DOHH2 (cell line): ENCODE measurements around the gene HORMAD1.
"Not testable (repeated sequence)": the region's sequence is repeated elsewhere in the genome, so short reads cannot be mapped to it uniquely, and the experiment has no call there.

ENCODE experiments used
- H3F3A ChIP-seq: fragments of 200-600 bp; sonication (generic), shearing (Covaris generic); 2 replicates; pipeline ENCODE4 v1.6.0; 2016; ENCODE audit warnings: antibody characterized with exemption, mild to moderate bottlenecking; ENCODE audit not compliant: control insufficient read depth, insufficient read depth
- H3K27ac ChIP-seq: fragments of 200-600 bp; sonication (generic); 2 replicates; pipeline ENCODE4 v1.5.1; 2014; ENCODE audit warnings: low read depth, mild to moderate bottlenecking, low read length, moderate library complexity
- H3K27me3 ChIP-seq: fragments of 200-600 bp; sonication (generic); 2 replicates; pipeline ENCODE4 v1.6.1; 2014; ENCODE audit warnings: mild to moderate bottlenecking, low read length, mixed read lengths; ENCODE audit not compliant: control insufficient read depth
- H3K36me3 ChIP-seq: fragments of 200-600 bp; sonication (generic); 2 replicates; pipeline ENCODE4 v1.6.1; 2014; ENCODE audit warnings: mild to moderate bottlenecking, low read length, moderate library complexity, mixed read lengths; ENCODE audit not compliant: control insufficient read depth
- H3K4me1 ChIP-seq: fragments of 200-600 bp; sonication (generic); 2 replicates; pipeline ENCODE4 v1.6.1; 2014; ENCODE audit warnings: mild to moderate bottlenecking, low read length, mixed read lengths; ENCODE audit not compliant: control insufficient read depth
- H3K4me2 ChIP-seq: fragments of 200-600 bp; sonication (generic); 2 replicates; pipeline ENCODE4 v1.6.0; 2014; ENCODE audit warnings: mild to moderate bottlenecking, low read length, moderate library complexity
- H3K4me3 ChIP-seq: fragments of 200-600 bp; sonication (generic); 2 replicates; pipeline ENCODE4 v1.5.1; 2014; ENCODE audit warnings: mild to moderate bottlenecking, low read length, mixed read lengths
- H3K79me2 ChIP-seq: fragments of 200-600 bp; sonication (generic); 2 replicates; pipeline ENCODE4 v1.6.1; 2014; ENCODE audit warnings: mild to moderate bottlenecking, low read length, mixed read lengths; ENCODE audit not compliant: control insufficient read depth
- H3K9me2 ChIP-seq: fragments of 200-600 bp; sonication (generic); replicated peaks from 2 replicates; pipeline ENCODE4 v1.6.1; 2014; ENCODE audit warnings: mild to moderate bottlenecking, low read length, mixed read lengths; ENCODE audit not compliant: control insufficient read depth
- H3K9me3 ChIP-seq: fragments of 200-600 bp; sonication (generic); 2 replicates; pipeline ENCODE4 v1.6.1; 2014; ENCODE audit warnings: antibody characterized with exemption, low read length, mixed read lengths; ENCODE audit not compliant: control insufficient read depth, insufficient read depth
- H4K20me1 ChIP-seq: fragments of 200-600 bp; sonication (generic); 2 replicates; pipeline ENCODE4 v1.6.0; 2014; ENCODE audit warnings: low read depth, mild to moderate bottlenecking, antibody characterized with exemption, low read length, moderate library complexity; ENCODE audit not compliant: control insufficient read depth, insufficient read depth
- EZH2phosphoT487 ChIP-seq: fragments of 200-600 bp; sonication (generic); IDR thresholded peaks from 2 replicates; pipeline ENCODE4 v1.6.1; 2017; ENCODE audit warnings: borderline replicate concordance, mild to moderate bottlenecking, antibody characterized with exemption, low read length, moderate library complexity, mixed read lengths
- TF ChIP-seq, protein P1 (sequence below): fragments of 200-600 bp; sonication (generic); IDR thresholded peaks from one replicate; pipeline ENCODE4 v1.5.1; 2014; ENCODE audit warnings: antibody characterized with exemption, mild to moderate bottlenecking, low read depth, low read length; ENCODE audit not compliant: poor library complexity, severe bottlenecking

HORMAD1 gene

DNA sequence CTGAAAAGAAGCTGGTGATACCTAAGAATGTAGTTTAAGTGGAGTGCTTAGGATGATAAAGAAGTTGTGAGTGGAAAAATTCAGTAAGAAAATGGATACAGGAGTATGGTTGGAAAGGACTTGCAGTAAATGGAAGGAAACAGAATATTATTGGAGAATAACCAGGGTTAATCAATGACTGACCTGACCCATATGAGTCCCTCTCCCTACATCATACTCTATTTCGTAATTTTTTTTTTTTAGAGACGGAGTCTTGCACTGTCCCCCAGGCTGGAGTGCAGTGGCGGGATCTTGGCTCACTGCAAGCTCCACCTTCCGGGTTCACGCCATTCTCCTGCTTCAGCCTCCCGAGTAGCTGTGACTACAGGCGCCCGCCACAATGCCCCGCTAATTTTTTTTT is 57.9 kb downstream of the HORMAD1 start:
- H3K4me1 ChIP-seq: no peaks in the 10 kb centered on the region

DNA sequence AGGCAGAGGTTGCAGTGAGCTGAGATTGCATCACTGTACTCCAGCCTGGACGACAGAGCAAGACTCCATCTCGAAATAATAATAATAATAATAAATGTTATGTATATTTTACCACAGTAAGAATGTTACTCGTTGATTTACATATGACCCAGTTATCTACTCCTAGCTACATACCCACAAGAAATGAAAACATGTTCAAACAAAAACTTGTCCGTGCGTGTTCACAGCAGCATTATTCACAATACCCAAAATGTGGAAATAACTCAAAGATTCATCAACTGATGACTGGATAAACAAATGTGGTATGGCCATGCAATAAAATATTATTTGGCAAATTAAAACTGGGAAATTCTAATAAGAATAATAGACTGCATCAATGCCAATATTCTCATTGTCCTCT is 59.5 kb downstream of the HORMAD1 start:
- no peaks in the 10 kb centered on the region for H3K79me2 ChIP-seq
- H4K20me1 ChIP-seq: no peaks in the 10 kb centered on the region
- H3K27me3 ChIP-seq: no peaks in the 10 kb centered on the region
- H3K9me3 ChIP-seq: no peaks in the 10 kb centered on the region
- no peak overlapping the region for H3K4me3 ChIP-seq
- no peaks in the 10 kb centered on the region for H3F3A ChIP-seq
- no peaks in the 10 kb centered on the region for H3K9me2 ChIP-seq
- H3K4me1 ChIP-seq: no peaks in the 10 kb centered on the region
- no peak overlapping the region for H3K27ac ChIP-seq
- no peak overlapping the region for H3K4me2 ChIP-seq
- no peak for TF ChIP-seq EZH2phosphoT487
- TF ChIP-seq, protein P1, sequence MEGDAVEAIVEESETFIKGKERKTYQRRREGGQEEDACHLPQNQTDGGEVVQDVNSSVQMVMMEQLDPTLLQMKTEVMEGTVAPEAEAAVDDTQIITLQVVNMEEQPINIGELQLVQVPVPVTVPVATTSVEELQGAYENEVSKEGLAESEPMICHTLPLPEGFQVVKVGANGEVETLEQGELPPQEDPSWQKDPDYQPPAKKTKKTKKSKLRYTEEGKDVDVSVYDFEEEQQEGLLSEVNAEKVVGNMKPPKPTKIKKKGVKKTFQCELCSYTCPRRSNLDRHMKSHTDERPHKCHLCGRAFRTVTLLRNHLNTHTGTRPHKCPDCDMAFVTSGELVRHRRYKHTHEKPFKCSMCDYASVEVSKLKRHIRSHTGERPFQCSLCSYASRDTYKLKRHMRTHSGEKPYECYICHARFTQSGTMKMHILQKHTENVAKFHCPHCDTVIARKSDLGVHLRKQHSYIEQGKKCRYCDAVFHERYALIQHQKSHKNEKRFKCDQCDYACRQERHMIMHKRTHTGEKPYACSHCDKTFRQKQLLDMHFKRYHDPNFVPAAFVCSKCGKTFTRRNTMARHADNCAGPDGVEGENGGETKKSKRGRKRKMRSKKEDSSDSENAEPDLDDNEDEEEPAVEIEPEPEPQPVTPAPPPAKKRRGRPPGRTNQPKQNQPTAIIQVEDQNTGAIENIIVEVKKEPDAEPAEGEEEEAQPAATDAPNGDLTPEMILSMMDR: no peak
- peaks cover 19% of the 10 kb centered on the region; the same call in 1 of the 2 replicates for H3K36me3 ChIP-seq

More for the DNA sequence above, 57.9 kb downstream of the HORMAD1 start:
- TF ChIP-seq, protein P1: no peak
- TF ChIP-seq EZH2phosphoT487: no peak
- no peaks in the 10 kb centered on the region for H3K79me2 ChIP-seq
- no peaks in the 10 kb centered on the region for H3K27me3 ChIP-seq
- no peaks in the 10 kb centered on the region for H4K20me1 ChIP-seq
- no peak overlapping the region for H3K27ac ChIP-seq
- H3K4me3 ChIP-seq: no peak overlapping the region
- H3K9me2 ChIP-seq: no peaks in the 10 kb centered on the region
- peaks cover 19% of the 10 kb centered on the region; the same call in 1 of the 2 replicates for H3K36me3 ChIP-seq
- H3F3A ChIP-seq: no peaks in the 10 kb centered on the region
- H3K4me2 ChIP-seq: no peak overlapping the region
- no peaks in the 10 kb centered on the region for H3K9me3 ChIP-seq

DNA sequence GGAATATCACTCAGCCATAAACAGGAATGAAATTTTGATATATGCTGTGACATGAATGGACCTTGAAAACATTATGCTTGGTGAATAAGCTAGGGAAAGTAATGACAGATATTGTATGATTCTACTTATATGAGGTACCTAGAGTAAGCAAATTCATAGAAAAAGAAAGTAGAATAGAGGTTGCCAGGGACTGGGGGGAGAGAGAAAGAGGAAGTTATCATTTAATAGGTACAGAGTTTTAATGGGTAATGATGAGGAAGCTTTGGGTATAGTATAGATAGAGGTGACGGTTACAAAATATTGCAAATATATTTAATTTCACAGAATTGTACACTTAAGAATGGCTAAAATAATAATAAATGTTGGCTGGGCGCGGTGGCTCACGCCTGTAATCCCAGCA is 60.1 kb downstream of the HORMAD1 start:
- H3K4me2 ChIP-seq: no peak overlapping the region
- no peaks in the 10 kb centered on the region for H3K27me3 ChIP-seq
- no peak overlapping the region for H3K4me3 ChIP-seq
- TF ChIP-seq, protein P1: no peak
- TF ChIP-seq EZH2phosphoT487: no peak
- peaks cover 17% of the 10 kb centered on the region; the same call in 1 of the 2 replicates for H3K36me3 ChIP-seq
- no peaks in the 10 kb centered on the region for H4K20me1 ChIP-seq
- H3K27ac ChIP-seq: no peak overlapping the region
- no peaks in the 10 kb centered on the region for H3F3A ChIP-seq
- H3K9me3 ChIP-seq: no peaks in the 10 kb centered on the region
- H3K4me1 ChIP-seq: no peaks in the 10 kb centered on the region
- H3K9me2 ChIP-seq: no peaks in the 10 kb centered on the region
- no peaks in the 10 kb centered on the region for H3K79me2 ChIP-seq

DNA sequence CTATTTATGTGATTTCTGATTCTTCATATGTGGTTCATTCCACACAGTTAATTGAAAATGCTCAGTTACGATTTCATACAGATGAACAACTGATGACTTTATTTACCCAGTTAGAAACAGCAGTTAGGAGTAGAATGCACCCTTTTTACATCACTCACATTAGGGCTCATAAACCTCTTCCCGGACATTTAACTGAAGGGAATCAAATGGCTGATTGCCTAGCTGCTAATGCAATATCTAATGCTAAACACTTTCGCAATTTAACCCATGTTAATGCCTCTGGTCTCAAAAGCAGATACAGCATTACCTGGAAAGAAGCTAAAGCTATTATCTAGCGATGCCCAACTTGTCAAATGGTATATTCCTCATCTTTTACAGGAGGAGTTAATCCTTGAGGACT is 63.6 kb downstream of the HORMAD1 start:
- H4K20me1 ChIP-seq, H3K4me2 ChIP-seq, H3K27ac ChIP-seq, H3K4me3 ChIP-seq, H3K27me3 ChIP-seq, H3K9me2 ChIP-seq, H3F3A ChIP-seq, H3K4me1 ChIP-seq, H3K9me3 ChIP-seq, H3K79me2 ChIP-seq: not testable (repeated sequence)
- H3K36me3 ChIP-seq: peaks cover 12% of the 10 kb centered on the region; the same call in 1 of the 2 replicates

DNA sequence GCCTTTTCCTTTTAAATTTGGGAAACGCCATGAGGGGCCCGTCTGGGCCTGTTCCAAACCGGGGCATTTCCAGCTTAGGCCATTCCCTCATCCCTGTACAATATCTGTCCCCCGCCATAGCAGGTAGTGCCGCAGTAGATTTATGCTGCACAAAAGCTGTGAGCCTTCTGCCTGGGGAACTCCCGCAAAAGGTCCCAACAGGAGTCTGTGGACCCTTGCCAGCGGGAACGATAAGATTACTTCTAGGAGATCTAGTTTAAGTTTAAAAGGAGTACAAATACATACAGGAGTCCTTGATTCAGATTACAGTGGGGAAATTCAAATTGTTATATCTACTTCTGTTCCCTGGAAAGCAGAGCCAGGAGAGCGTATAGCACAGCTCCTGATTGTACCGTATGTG is 66.1 kb downstream of the HORMAD1 start:
- not testable (repeated sequence) for H3K4me1 ChIP-seq, H3K9me3 ChIP-seq, H3K4me2 ChIP-seq, H3K9me2 ChIP-seq, H3F3A ChIP-seq, H3K4me3 ChIP-seq, H3K27ac ChIP-seq, H3K79me2 ChIP-seq, H3K27me3 ChIP-seq, H3K36me3 ChIP-seq, H4K20me1 ChIP-seq
